ENCODE results near the gene GJC1. TPM values are rescaled to one million over a fixed set of nuclear protein-coding genes. Genes with fewer than 3 reads are reported as not detected.

Gene GJC1
- total and polyA plus RNA-seq, 9 of the 15 experiments (the other 6 are each of a cell fraction or from before 2014, with no cell fraction given), result 0.04 to 1.4 (median 0.18) TPM; not detected in 1

- no peak for TF ChIP-seq ARID3B (CRISPR knock-in tag; IDR thresholded peaks at IDR 0.05; ENCODE audit: borderline replicate concordance)
- no peak for TF ChIP-seq ZNF445 (CRISPR knock-in tag; IDR thresholded peaks at IDR 0.05; ENCODE audit: low read depth)
- no peak for TF ChIP-seq ZNF311 (CRISPR knock-in tag; IDR thresholded peaks at IDR 0.05)
- no peak for TF ChIP-seq CTCFL (IDR thresholded peaks at IDR 0.05; ENCODE audit: borderline replicate concordance, insufficient read depth, low read depth, low read length, poor library complexity, severe bottlenecking)
- no peak for TF ChIP-seq MAFG (tag; conservative IDR thresholded peaks at IDR 0.05)
- no peak for TF ChIP-seq TFE3 (CRISPR knock-in tag; IDR thresholded peaks at IDR 0.05)
- TF ChIP-seq ZC3H8 (IDR thresholded peaks at IDR 0.05), result no peak
- TF ChIP-seq ZFP1 (CRISPR knock-in tag; IDR thresholded peaks at IDR 0.05), result no peak
- no peak for TF ChIP-seq GTF3C2 (IDR thresholded peaks at IDR 0.05; ENCODE audit: borderline replicate concordance, extremely low read depth, insufficient read length)
- no peak for TF ChIP-seq PREB (CRISPR knock-in tag; IDR thresholded peaks at IDR 0.05)
- no peak for TF ChIP-seq NFIX (CRISPR knock-in tag; IDR thresholded peaks at IDR 0.05; ENCODE audit: low read depth)
- no peak for TF ChIP-seq ZNF212 (CRISPR knock-in tag; IDR thresholded peaks at IDR 0.05)
- TF ChIP-seq, protein P1, sequence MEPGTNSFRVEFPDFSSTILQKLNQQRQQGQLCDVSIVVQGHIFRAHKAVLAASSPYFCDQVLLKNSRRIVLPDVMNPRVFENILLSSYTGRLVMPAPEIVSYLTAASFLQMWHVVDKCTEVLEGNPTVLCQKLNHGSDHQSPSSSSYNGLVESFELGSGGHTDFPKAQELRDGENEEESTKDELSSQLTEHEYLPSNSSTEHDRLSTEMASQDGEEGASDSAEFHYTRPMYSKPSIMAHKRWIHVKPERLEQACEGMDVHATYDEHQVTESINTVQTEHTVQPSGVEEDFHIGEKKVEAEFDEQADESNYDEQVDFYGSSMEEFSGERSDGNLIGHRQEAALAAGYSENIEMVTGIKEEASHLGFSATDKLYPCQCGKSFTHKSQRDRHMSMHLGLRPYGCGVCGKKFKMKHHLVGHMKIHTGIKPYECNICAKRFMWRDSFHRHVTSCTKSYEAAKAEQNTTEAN (CRISPR knock-in tag; IDR thresholded peaks at IDR 0.05), result no peak
- TF ChIP-seq ZNF57 (CRISPR knock-in tag; IDR thresholded peaks at IDR 0.05), result no peak
These were observed 54.8 kb downstream of the GJC1 start (continued) for GRCh38 chr17:44775136-44775837.
